Kidney (tissue), 14 donors: ENCODE data around the gene L1TD1. TPM values are rescaled to one million over a fixed set of nuclear protein-coding genes. Genes with fewer than 3 reads are reported as not detected.
"Not testable (repeated sequence)": the region's sequence is repeated elsewhere in the genome, so short reads cannot be mapped to it uniquely, and the experiment has no call there.

Experiments used
- DNase-seq, 5 donors: peaks; one replicate each; pipeline ENCODE4 v3.0.0-alpha.2; 2013 to 2020
- FAIRE-seq: peaks from 2 replicates; lab custom pipeline; 2012; peaks lifted over from hg19 to GRCh38; lab: Jason Lieb, UNC
- H3K27ac ChIP-seq, 2 donors: one replicate each; pipeline ENCODE4 v1.7.0; 2013; ENCODE audit warnings: low read depth in 2 of 2, low read length in 2 of 2, inconsistent platforms in 1 of 2
- H3K27me3 ChIP-seq: one replicate; pipeline ENCODE4 v1.7.1; 2013; ENCODE audit warnings: low read length, inconsistent platforms; ENCODE audit not compliant: control insufficient read depth, insufficient read depth
- H3K36me3 ChIP-seq, 3 donors: one replicate each; pipeline versions ENCODE4 v1.7.0 to v1.7.1; 2013; ENCODE audit warnings: low read length in 3 of 3, control low read depth in 1 of 3, inconsistent platforms in 1 of 3; ENCODE audit not compliant: insufficient read depth in 3 of 3, control insufficient read depth in 2 of 3
- H3K4me1 ChIP-seq, 3 donors: one replicate each; pipeline versions ENCODE4 v1.7.0 to v1.7.1; 2013; ENCODE audit warnings: low read length in 3 of 3, inconsistent platforms in 1 of 3, low read depth in 1 of 3; ENCODE audit not compliant: control insufficient read depth in 2 of 3, insufficient read depth in 2 of 3
- H3K4me3 ChIP-seq, 3 donors: one replicate each; pipeline versions ENCODE4 v1.7.0 to v1.8.1; 2013; ENCODE audit warnings: low read length in 3 of 3, control low read depth in 1 of 3, inconsistent platforms in 1 of 3
- H3K9ac ChIP-seq, 3 donors: one replicate each; pipeline versions ENCODE4 v1.7.0 to v1.7.1; 2013; ENCODE audit warnings: low read length in 3 of 3, control low read depth in 1 of 3, inconsistent platforms in 1 of 3
- H3K9me3 ChIP-seq, 3 donors: one replicate each; pipeline versions ENCODE4 v1.7.0 to v1.7.1; 2013; ENCODE audit warnings: low read length in 3 of 3, control low read depth in 1 of 3, inconsistent platforms in 1 of 3; ENCODE audit not compliant: control insufficient read depth in 2 of 3, insufficient read depth in 1 of 3
- intact Hi-C: fragments of 100-400 bp; cut with DNase I; formaldehyde crosslinking; loops from one replicate; pipeline ENCODE4 v1.11.1; 2022
- polyA plus RNA-seq: library from polyadenylated mRNA; stranded (reverse); fragments of 350-450 nt; fragmentation: Illumina TruSeq; extraction: RNeasy Lipid Tissue Mini Kit (QIAGEN cat#74804); gene quantifications from one replicate; pipeline ENCODE4 v1.2.3, GENCODE V29; 2014; ENCODE audit warnings: low read depth, low replicate concordance; ENCODE audit not compliant: insufficient read depth
- total RNA-seq: library from RNA; stranded (reverse); fragmentation: NEBNext Ultra II Directional; extraction: Animal tissue kit (Norgen Biotek cat#: 25700); gene quantifications from one replicate; pipeline ENCODE4 v1.2.1, GENCODE V29; 2021
- TF ChIP-seq, protein P1 (sequence below): IDR thresholded peaks from 3 replicates; pipeline ENCODE4 v1.5.1; 2012; ENCODE audit warnings: mild to moderate bottlenecking, moderate library complexity, borderline replicate concordance; ENCODE audit not compliant: insufficient read depth; ENCODE audit errors: extremely low read depth
- donor health status: control.
- donor health status: control.
- donor health status: control.
- donor health status: control.
- donor health status: control.
- donor health status: DM: yes; HTN: yes; CAD: no.
- donor health status: Normal renal cell carcinoma (clear cell type).

The L1TD1 gene
- total and polyA plus RNA-seq, 2 donors from 2014 or later, result 0.16 TPM; not detected in 1

DNA sequence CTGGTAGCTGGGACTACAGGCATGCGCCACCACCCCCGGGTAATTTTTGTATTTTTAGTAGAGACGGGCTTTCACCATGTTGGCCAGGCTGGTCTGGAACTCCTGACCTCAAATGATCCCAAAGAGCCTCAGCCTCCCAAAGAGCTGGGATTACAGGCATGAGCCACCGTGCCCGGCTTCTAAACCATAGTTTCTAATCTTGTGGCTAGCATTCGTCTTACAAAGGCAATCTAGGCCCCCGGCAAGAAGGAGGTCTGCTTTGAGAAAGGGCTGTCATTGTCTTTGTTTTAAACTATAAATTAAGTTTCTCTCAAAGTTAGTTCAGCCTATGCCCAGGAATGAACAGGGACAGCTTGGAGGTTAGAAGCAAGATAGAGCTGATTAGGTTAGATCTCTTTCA is 10.3 kb upstream of the L1TD1 start:
- Histone ChIP-seq H3K36me3 (no peaks in the 10 kb centered on the region), H3K27me3 (no peaks in the 10 kb centered on the region), H3K4me1 (no peaks in the 10 kb centered on the region), H3K4me3 (no peak overlapping the region), H3K9ac (no peak overlapping the region), H3K27ac (no peak overlapping the region), H3K9me3 (no peaks in the 10 kb centered on the region)
- FAIRE-seq (no peak), DNase-seq (no peak)
- intact Hi-C loops, result loop anchor here (5.0 kb wide), 1 partner anchor 223 kb away; no protein-coding TSS in a partner anchor
- TF ChIP-seq, protein P1, sequence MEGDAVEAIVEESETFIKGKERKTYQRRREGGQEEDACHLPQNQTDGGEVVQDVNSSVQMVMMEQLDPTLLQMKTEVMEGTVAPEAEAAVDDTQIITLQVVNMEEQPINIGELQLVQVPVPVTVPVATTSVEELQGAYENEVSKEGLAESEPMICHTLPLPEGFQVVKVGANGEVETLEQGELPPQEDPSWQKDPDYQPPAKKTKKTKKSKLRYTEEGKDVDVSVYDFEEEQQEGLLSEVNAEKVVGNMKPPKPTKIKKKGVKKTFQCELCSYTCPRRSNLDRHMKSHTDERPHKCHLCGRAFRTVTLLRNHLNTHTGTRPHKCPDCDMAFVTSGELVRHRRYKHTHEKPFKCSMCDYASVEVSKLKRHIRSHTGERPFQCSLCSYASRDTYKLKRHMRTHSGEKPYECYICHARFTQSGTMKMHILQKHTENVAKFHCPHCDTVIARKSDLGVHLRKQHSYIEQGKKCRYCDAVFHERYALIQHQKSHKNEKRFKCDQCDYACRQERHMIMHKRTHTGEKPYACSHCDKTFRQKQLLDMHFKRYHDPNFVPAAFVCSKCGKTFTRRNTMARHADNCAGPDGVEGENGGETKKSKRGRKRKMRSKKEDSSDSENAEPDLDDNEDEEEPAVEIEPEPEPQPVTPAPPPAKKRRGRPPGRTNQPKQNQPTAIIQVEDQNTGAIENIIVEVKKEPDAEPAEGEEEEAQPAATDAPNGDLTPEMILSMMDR, result no peak

DNA sequence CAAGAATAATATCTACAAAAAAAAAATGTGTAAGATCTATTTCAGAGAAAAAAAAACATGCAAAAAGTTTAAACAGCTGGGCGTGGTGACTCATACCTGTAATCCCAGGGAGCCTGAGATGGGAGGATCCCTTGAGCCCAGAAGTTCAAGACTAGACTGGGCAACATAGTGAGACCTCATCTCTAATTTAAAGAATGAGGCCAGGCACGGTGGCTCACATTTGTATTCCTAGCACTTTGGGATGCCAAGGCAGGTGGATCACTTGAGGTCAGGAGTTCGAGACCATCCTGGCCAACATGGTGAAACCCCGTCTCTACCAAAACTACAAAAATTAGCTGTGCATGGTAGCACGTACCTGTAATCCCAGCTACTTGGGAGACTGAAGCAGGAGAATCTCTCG is 9.4 kb upstream of the L1TD1 start:
- H3K9ac ChIP-seq, H3K4me3 ChIP-seq, intact Hi-C loops, DNase-seq, FAIRE-seq, H3K27ac ChIP-seq, H3K27me3 ChIP-seq, H3K9me3 ChIP-seq, H3K36me3 ChIP-seq, H3K4me1 ChIP-seq: not testable (repeated sequence)

GRCh38 chr1:62185677-62186076 is 9.0 kb upstream of the L1TD1 start:
- intact Hi-C loops, result no loop called here
- DNase-seq (no peak), FAIRE-seq (no peak)
- no peaks in the 10 kb centered on the region for H3K36me3 ChIP-seq
- TF ChIP-seq, protein P1, result no peak
- H3K27me3 ChIP-seq, result no peaks in the 10 kb centered on the region
- H3K27ac ChIP-seq, result no peak overlapping the region
- H3K9me3 ChIP-seq, result no peaks in the 10 kb centered on the region
- no peak overlapping the region for H3K4me3 ChIP-seq
- no peak overlapping the region for H3K9ac ChIP-seq
- H3K4me1 ChIP-seq, result no peaks in the 10 kb centered on the region

GRCh38 chr1:62187548-62187947 is 7.1 kb upstream of the L1TD1 start:
- DNase-seq, result no peak
- H3K36me3 ChIP-seq, result no peaks in the 10 kb centered on the region
- H3K4me1 ChIP-seq, result no peaks in the 10 kb centered on the region
- H3K27ac ChIP-seq, result no peak overlapping the region
- no peak overlapping the region for H3K4me3 ChIP-seq
- TF ChIP-seq, protein P1, result no peak
- FAIRE-seq, result no peak
- no peaks in the 10 kb centered on the region for H3K9me3 ChIP-seq
- H3K9ac ChIP-seq, result no peak overlapping the region
- intact Hi-C loops, result no loop called here
- H3K27me3 ChIP-seq, result no peaks in the 10 kb centered on the region
